HepG2 (cell line): ENCODE measurements around the gene SCYL1. TPM values are rescaled to one million over a fixed set of nuclear protein-coding genes. Genes with fewer than 3 reads are reported as not detected.
A peak's percentile ranks its signal among the peaks of the same experiment; 100 is the strongest.

Experiments used
- BRF2 ChIP-seq: sonication (generic); formaldehyde crosslinking; IDR thresholded peaks from 2 replicates; pipeline ENCODE4 v1.8.1; 2022; ENCODE audit warnings: mild to moderate bottlenecking, missing genetic modification reagents
- FLYWCH1 ChIP-seq: sonication (generic); formaldehyde crosslinking; IDR thresholded peaks from 2 replicates; pipeline ENCODE4 v1.8.1; 2023; ENCODE audit warnings: mild to moderate bottlenecking, missing genetic modification reagents
- FOXK2 ChIP-seq: fragments of 450-650 bp; IDR thresholded peaks from 2 replicates; pipeline ENCODE4 v1.6.1; 2016
- IRF1 ChIP-seq: sonication (generic); formaldehyde crosslinking; IDR thresholded peaks from 2 replicates; pipeline ENCODE4 v1.4.0; 2020; ENCODE audit warnings: low read depth, mild to moderate bottlenecking, missing genetic modification reagents
- MEF2D ChIP-seq: sonication (generic); formaldehyde crosslinking; IDR thresholded peaks from 2 replicates; pipeline ENCODE4 v1.5.1; 2020; ENCODE audit warnings: mild to moderate bottlenecking, missing genetic modification reagents
- NFIB ChIP-seq: sonication (generic); formaldehyde crosslinking; IDR thresholded peaks from 2 replicates; pipeline ENCODE4 v1.9.0; 2021; ENCODE audit warnings: missing genetic modification reagents, mild to moderate bottlenecking, borderline replicate concordance
- NRL ChIP-seq: sonication (generic); formaldehyde crosslinking; IDR thresholded peaks from 2 replicates; pipeline ENCODE4 v1.5.0; 2020; ENCODE audit warnings: missing genetic modification reagents, mild to moderate bottlenecking, moderate library complexity, borderline replicate concordance
- SNAPC4 ChIP-seq: sonication (generic); formaldehyde crosslinking; IDR thresholded peaks from 2 replicates; pipeline ENCODE4 v1.4.0; 2020; ENCODE audit warnings: mild to moderate bottlenecking, missing genetic modification reagents
- SPEN ChIP-seq: sonication (generic); formaldehyde crosslinking; IDR thresholded peaks from 2 replicates; pipeline ENCODE4 v1.5.1; 2020; ENCODE audit warnings: low read depth, mild to moderate bottlenecking, missing genetic modification reagents
- SSRP1 ChIP-seq: IDR thresholded peaks from 2 replicates; pipeline ENCODE4 v1.6.1; 2016; ENCODE audit warnings: control low read depth
- TIGD3 ChIP-seq: sonication (generic); formaldehyde crosslinking; IDR thresholded peaks from 2 replicates; pipeline ENCODE4 v1.5.1; 2020; ENCODE audit warnings: mild to moderate bottlenecking, missing genetic modification reagents, borderline replicate concordance
- TP53 ChIP-seq: sonication (generic); formaldehyde crosslinking; conservative IDR thresholded peaks from 2 replicates; pipeline ENCODE4 v1.4.0; 2020; ENCODE audit warnings: missing genetic modification reagents
- UBTF ChIP-seq: sonication (generic); formaldehyde crosslinking; IDR thresholded peaks from 2 replicates; pipeline ENCODE4 v1.4.0; 2020; ENCODE audit warnings: mild to moderate bottlenecking, missing genetic modification reagents
- ZFP41 ChIP-seq: sonication (generic); formaldehyde crosslinking; IDR thresholded peaks from 2 replicates; pipeline ENCODE4 v1.4.0; 2020; ENCODE audit warnings: mild to moderate bottlenecking, missing genetic modification reagents, borderline replicate concordance
- ZNF282 ChIP-seq: fragments of 450-650 bp; IDR thresholded peaks from 2 replicates; pipeline ENCODE4 v1.6.1; 2018; ENCODE audit not compliant: partially characterized antibody
- ZNF883 ChIP-seq: sonication (generic); formaldehyde crosslinking; IDR thresholded peaks from 2 replicates; pipeline ENCODE4 v1.5.1; 2020; ENCODE audit warnings: mild to moderate bottlenecking, missing genetic modification reagents; ENCODE audit errors: not compliant biosample characterization
- ZSCAN22 ChIP-seq: sonication (generic); formaldehyde crosslinking; IDR thresholded peaks from 2 replicates; pipeline ENCODE4 v1.4.0; 2020; ENCODE audit warnings: mild to moderate bottlenecking, missing genetic modification reagents
- polyA plus RNA-seq, 8 experiments: library from polyadenylated mRNA; depleted of rRNA in 3 of 8; stranded (reverse) in 7 of 8; unstranded in 1 of 8; fragments of >200 nt; fragmentation: Illumina TruSeq in 4 of 8; extraction: Trizol in 4 of 8; gene quantifications; 2 replicates each; pipeline versions ENCODE4 v1.2.1 to v1.2.3, GENCODE V29; 2011 to 2016; ENCODE audit warnings: low read depth in 4 of 8, missing spikeins in 1 of 8, mixed read lengths in 1 of 8; ENCODE audit not compliant: insufficient read depth in 1 of 8
- total RNA-seq, 5 experiments: library from RNA; depleted of rRNA; stranded (reverse); fragments of >200 nt; fragmentation: Illumina TruSeq; extraction: Trizol; gene quantifications; 2 replicates each; pipeline ENCODE4 v1.2.3, GENCODE V29; 2016; ENCODE audit warnings: low read depth in 1 of 5

The SCYL1 gene
- total and polyA plus RNA-seq, 2 of the 13 experiments (the other 11 are each of a cell fraction or from before 2014, with no cell fraction given), result 65.9 to 103 TPM

GRCh38 chr11:65574109-65574810, 49.4 kb downstream of the SCYL1 start (continued):
- TF ChIP-seq NFIB (CRISPR knock-in tag) (no peak), ZNF282 (no peak), FOXK2 (no peak), ZSCAN22 (CRISPR knock-in tag) (no peak), TP53 (no peak), SSRP1 (CRISPR knock-in tag) (no peak), TIGD3 (no peak), SNAPC4 (no peak), SPEN (0 out of 2 replicates have a peak, but pooled peaks have one; percentile 22), UBTF (CRISPR knock-in tag) (peak; percentile 58; the same call in 1 of the 2 replicates), ZNF883 (peak; percentile 69), ZFP41 (CRISPR knock-in tag) (no peak), IRF1 (CRISPR knock-in tag) (no peak), MEF2D (CRISPR knock-in tag) (no peak), BRF2 (CRISPR knock-in tag) (no peak), FLYWCH1 (no peak), NRL (CRISPR knock-in tag) (no peak)
